ENCODE results near the gene TRABD2B. TPM values are rescaled to one million over a fixed set of nuclear protein-coding genes. Genes with fewer than 3 reads are reported as not detected.

Gene TRABD2B
- total RNA-seq, 2 experiments from 2014 or later = not detected

DNA sequence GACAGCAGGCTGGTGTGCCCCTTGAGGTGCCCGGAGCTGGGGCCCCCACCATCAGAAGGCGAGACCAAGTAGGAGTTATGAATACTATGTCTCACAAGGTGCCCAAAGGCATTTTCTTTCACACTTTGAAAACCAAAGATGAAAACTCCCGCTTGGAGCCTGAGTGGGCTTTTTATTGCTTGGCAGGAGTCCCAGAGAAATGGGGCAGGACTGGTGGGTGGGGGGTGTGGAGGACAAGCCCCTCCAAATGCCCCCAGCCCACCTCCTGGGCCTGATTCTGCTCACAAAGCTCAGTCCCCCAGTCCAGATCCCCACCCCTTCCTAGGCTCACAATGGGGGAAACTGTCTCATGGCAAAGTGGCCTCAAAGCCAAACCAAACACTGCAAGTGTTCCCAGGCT, 227.9 kb downstream of the TRABD2B start:
- CTCF ChIA-PET = no interaction called here

DNA sequence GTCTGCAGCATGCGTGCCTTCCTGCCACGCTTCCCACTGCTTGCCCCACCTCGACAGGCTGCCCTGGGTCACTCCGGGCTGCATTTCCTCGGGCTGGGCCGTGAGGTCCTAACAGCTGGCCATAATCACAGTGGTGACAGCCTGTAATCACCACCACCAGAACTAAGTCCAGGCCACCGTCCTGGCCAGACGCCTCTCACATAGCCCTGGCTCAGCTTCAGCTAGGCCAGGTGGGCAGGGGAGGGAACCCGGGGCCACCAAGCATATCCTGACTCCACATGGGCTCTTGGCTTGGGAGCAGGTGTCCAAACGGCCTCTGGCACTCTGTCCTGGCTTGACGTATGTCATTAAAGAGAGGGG, 229.5 kb downstream of the TRABD2B start:
- ChIA-PET POLR2A (no interaction called here), CTCF (no interaction called here)

More for the DNA sequence above, 227.9 kb downstream of the TRABD2B start:
- POLR2A ChIA-PET = no interaction called here

DNA sequence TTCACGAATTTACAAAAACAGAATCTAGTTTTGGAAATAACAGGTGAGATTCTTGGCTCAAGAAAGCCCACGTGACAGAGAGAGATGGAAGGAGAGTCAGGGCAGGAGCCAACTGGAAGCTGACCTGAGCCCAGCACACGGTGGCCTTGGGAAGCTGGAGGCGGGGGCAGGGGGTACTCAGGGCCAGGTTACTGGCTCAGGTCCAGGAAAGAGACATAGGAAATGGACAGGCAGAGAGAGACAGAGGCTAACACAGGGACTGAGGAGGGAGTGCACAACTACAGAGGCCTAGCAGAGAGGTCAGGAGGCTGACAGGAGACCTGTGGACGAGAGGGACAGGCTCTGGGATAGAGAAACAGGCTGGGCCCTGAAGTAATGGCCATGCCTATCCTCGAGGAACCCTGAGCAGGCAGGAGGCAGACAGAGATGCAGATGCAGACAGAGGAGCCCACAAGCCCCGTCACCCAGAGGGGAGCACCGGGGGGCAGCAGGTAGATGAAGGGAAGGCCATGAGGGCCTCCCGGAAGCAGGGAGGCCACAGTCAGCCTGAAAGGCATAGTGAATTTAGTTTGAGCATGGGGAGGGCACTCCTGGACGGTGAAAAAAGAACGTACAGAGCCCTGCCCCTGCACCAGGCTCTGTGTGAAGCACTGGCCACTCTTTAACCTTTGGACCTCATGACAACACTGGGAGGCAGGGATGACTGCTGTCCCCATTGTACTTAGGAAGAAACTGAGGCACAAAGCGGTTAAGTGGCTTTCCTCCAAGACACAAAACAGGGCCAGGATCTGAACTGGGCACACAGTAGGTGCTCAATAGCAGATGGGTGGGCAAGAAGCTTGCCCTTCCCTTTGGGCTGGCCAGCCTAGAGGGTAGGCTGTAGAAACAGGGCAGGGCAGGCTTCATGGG, 230.1 kb downstream of the TRABD2B start:
- ChIA-PET CTCF (no interaction called here), POLR2A (no interaction called here)

DNA sequence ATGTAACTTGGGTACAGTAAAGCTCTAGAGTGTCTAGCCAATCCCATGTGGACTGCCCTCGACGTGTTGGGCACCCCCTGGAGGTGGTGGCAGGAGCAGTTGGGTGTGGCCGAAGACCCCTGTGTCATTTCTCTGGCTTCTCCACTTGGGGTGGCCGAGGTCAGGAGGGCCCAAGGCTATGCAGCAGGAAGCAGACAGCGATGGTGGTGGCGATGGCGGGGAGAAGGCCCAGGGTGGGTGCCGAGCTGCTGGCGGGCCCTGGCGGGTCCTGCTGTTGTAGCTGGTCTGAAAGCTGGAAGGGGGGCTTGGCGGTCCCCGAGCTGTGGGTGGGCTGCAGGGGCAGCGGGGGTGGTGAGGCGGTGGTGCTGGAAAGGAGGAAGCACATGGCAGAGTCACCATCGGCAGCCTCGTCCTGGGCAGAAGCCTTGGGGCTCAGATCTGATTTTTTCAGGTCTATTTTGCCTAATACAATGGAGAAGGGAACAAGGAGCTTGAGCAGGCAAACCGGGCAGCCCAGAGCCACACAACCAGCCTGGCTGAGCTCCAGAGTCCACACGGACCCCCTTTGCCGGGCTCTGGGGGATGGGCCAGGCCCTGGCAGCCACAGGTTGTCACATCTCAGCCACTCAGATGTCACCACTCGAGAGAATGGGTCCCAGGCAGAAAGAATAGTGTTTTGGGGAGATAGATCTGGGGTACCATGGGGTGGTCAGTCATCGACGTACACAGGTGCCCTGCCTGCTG, 231.3 kb downstream of the TRABD2B start:
- ChIA-PET POLR2A (no interaction called here), CTCF (no interaction called here)

DNA sequence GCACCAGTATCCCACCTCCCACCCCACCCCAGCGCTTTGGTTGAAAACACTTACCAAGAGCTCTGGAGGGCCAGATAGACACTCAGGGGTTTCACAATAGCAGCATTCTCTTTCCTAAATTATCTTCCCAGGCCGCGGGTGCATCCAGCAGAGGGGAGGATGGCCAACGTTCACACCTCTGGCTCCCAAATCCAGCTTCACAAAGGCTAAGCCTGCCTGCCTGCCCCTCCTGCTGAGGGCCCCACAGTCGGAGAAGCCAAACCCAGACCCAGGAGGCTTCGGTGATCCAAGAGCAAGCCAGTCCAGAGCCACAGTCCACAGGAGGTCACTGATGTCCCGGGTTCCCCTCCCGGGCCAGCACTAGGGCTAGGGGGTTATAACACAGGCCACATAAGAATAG, 231.9 kb downstream of the TRABD2B start:
- CTCF ChIA-PET = no interaction called here
- POLR2A ChIA-PET = no interaction called here

DNA sequence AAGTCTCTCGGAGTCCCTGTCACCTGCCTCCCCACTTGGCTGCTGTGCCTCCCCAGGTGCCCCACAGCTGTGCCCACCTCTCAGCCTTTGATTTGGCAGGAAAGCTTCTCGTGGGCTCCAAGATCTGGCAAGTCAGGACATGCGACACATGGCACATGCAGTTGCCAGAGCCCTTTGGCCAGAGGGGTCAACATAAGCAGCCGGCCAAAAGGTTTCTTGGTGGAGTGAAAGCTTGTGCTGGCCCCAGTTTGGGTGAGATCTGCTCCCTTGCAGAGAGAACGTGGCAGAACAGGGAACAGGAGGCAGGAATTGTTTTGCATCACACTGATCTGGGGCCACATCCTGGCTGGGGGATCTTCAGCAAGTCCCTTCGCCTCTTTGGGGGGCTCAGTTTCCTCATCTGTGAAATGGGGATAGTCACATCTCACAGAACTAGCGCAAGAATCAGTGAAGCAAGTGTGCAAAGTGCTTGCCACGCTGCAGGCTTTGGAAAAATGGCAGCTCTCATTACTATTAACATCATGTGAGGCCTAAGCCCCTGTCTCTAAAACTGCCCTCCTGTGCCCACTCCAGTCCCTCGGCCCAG, 232.6 kb downstream of the TRABD2B start:
- ChIA-PET CTCF (no interaction called here), POLR2A (no interaction called here)

DNA sequence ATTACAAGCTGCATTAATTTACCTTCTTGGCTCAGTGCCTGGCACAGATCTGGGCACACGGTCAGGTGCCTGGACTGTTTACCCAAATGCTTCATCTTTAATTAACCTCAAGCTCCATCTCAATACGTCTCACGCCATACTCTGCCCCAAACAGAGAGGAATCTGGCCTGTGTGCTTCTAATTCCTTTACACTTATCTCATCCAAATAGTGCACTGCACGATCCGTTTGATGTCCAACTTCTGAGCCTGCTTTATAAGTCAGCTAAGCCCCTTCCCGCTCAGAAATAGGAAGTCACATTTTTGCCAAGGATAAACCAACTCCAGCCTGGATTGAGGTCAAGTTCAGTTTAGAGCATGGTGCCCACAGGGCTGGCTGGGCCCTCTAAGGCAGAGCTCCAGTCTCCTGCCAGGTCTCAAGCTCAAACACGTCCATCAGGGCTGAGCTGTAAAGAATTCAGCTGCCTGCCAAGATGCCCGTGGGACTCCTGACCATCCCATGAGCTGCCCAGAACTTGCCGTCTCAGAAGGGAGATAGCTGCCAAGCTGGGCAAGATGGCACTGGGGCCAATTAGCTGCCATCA, 233.5 kb downstream of the TRABD2B start:
- CTCF ChIA-PET = no interaction called here
- POLR2A ChIA-PET = no interaction called here

DNA sequence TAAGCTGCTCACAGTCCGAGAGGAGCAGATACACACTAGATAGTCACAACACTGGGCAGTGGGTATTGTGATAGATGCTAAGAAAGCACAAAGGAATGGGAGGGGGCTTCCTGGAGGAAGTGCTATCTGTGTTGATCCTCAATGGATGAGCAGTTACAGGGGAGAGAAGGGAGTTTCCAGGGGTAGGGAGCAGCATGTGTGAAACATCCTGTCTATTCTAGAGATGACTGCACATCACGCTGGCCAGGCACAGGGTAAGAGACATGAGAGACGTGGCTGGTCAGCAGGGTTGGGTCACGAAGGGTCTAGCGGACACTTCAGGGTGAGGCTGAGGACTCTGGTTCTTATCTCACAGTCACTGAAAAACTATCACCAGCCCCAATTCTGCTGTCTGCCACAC, 235.2 kb downstream of the TRABD2B start:
- ChIA-PET CTCF (no interaction called here), POLR2A (no interaction called here)

DNA sequence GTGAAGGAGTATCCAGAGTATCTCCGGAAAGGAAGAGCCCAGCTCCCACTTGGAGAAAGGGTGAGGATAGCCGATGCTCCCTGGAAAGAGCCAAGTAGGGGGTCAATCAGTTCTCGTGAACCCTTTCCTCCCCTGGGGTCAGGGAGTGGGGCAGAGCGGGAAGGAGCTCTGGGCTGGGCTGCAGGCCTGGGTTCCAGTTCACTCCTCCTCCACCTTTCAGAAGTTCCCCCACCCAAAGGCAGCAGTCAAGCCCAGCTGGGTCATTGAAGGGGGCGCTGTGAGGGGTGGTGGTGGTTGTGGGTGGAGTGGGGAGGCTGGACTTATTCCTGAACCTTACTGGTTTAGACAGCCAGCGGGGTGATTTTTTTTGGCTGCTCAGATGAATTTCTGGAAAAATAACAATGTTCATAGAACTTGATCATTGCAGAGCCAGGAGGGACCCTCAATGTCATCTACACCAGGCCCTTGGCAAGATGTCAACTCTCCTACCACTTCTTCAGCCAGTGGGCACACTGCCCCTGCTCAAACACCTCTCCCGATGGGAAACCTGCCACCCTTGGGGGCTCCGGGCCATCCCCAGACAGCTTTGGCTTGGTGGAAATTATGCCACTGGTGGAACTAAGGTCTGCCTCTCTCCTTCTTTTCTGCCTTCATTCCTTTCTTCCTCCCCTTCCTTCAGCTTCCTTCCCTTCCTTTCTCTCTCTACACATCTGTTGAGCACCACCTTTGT, 235.8 kb downstream of the TRABD2B start:
- ChIA-PET POLR2A (no interaction called here), CTCF (no interaction called here)

DNA sequence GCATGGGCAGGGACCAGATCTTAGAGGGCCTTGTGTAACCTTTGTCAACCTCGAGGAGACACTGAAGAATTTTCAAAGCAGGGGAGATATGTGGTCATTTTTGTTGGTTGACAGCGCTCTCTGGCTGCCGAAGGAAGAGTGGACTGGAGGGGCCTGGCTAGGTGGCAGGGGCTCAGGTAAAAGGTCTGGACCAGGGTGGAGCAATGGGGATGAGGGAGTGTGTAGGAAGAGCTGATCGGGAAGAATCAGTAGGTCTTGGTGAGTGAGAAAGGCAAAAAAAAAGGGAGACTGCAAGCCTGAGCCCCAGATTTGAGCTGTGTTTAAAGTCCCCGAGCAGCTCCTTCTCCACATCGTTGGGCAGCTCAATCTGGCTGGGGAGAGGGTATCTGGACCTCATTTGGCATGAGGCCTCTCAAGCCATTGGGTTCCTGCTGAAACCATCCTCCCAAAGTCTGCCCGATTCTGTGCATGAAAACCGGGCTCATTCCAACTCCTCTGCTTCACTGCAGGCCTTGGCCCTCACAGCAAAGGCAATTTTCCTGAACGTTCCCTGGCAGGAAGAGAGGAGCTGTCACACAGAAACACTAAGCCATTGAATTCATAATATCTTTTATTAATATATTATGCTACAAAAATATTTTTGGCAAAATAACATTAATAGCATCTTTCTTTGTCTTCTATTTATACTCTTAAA, 237.1 kb downstream of the TRABD2B start:
- CTCF ChIA-PET = interaction anchor here (1.5 kb wide), 1 partner anchor 10 kb away, joined by 3 read pairs; no protein-coding TSS in a partner anchor
- POLR2A ChIA-PET = no interaction called here

DNA sequence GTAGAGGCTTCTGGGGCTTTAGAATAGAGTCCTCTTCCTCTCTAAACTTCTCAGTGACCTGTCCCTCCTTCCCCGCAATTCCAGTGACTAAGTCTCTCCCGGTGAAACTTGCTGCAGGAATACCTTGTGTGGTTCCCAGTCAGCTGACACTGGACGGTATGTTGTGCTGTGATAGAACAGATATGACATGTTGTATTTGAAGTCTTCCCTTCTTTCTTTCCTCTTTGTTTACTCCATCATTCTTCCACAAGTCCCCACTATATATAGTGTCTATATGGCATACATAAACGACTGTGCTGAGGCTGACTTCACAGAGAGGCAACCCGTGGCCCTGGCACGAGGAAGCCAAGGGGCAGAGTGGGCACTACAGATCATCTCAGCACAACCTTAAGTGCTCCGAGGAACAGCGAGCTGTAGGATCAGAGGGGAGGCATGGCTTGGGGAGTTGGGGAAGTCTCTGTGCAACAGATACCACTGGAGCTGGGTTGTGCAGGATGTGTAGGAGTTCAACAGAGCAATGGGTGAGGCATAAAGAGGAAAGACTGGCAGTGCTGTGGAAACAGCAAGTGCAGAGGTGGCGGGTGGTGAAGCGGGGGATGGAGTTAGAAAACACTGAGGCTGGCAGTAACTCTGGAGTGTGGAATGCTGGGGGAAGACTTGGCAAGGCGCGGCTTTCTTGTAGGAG, 237.8 kb downstream of the TRABD2B start:
- POLR2A ChIA-PET = no interaction called here

DNA sequence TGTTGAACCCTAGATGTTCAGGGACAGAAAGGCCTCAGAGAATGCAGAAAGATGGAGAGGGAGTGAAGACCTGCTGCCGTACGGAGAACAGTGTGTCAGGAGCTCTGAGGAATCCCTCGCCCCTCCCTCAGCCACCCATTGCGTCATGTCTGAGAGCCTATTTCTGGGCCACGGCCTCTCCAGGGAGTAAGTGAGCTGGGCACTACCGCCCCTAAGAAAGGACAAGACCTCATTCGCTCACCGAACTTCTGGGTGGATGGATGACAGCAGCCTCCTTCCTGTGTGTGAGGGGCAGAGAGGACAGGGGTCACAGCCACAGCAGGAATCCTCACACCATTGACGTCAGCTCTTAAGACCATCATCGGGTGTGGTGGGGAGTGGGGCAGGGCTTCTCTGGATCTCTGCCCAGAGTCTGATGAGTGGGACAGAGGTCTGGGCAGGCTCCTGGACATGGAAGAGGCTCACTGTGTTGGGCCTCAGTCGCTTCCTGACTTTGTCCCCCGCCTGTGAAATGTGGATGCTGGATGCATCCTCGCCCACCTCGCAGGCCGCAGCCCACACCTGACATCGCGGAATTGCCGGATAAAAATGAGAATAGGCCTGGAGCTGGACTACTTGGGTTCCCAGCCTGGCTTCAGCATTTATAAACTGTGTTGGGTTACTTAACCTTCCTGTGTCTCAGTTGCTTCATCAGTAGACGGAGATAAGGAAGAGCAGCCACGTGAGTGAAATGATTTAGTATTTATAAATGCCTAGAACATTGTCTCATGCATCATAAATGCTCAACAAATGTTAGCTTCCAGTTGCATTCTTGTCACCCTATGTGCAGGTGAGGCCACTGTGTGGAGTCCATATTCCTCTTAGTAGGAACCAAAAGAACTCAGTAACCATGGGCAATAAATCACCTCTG, 238.6 kb downstream of the TRABD2B start:
- POLR2A ChIA-PET = no interaction called here
- CTCF ChIA-PET = no interaction called here

More for the DNA sequence above, 237.8 kb downstream of the TRABD2B start:
- CTCF ChIA-PET = interaction anchor here (1.5 kb wide), 1 partner anchor 9 kb away, joined by 3 read pairs; no protein-coding TSS in a partner anchor

DNA sequence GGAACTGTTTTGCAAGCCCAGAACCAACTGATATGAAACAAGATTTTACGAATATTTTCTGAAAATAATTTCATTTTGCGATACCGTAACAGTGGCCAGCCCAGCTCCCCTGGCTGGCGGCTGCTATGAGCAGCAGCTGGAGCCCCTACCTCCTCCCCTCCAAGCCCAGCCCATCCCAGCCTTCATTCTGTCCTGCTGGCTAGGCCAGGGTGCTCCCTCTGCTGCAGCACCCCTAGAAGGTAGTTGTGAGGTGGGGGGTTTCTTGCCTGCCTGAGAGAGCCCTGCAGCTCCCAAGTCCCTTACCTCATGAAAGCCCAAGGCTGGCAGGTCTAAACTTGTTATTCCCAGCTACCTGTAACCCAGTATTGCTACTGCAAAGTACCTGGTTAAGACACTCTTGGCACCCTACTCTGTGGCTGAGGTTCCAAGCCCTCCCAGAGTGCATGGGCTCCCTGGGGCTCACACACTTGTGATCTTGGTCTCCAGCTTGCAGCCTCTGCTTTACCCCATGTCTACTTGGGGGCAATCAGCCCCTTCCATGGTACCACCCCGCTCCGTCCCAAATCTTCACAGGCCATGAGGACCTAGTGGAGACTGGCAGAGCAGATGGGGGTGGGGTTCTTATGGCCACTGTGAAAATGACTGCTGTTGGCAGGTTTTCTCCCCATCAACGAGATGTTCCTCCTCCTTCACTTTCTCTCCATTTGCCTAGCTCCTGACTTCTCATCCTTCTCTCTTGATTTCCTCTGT, 239.8 kb downstream of the TRABD2B start:
- ChIA-PET POLR2A (no interaction called here), CTCF (no interaction called here)

DNA sequence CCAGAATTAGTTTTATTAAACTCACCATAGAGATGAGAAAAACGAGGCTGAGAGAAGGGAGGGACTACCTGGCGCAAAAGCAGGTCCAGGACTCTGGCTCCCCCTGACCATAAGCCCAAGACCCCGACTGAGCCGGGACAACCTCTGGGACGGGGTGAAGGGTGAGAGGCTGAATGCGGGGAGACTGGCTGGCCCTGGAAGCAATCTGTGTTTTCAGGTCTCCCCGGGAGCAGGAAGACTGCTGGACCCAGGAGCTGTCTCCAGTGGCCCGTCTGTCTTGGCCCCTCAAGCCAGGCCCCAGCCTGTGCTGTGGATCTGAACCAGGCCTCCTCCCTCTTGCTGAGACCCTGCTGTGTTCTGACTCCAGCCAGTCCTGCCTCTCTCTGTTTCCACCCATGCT, 240.8 kb downstream of the TRABD2B start:
- ChIA-PET POLR2A (no interaction called here), CTCF (interaction anchor here (1.2 to 1.7 kb wide), 2 partner anchors 30 to 366 kb away, joined by 3 to 6 read pairs; no protein-coding TSS in a partner anchor)

DNA sequence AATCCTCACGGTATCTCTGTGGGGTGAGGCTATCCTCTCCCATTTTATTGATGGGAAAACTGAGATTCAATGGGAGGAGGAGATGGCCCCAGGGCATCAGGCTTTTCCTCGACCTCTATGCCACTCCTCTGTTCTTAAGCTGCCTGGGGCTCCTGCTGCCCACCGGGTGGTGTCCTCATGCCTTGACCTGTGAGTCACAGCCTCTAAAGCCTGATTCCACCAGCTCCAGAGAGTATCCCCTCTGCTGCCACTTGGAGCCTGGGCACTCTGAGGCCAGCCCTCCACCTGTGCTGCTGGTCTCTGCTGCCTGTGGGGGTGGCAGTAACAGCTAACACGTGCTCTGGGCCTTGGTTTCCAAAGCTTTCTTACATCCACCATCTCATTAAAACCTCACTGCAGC, 241.2 kb downstream of the TRABD2B start:
- ChIA-PET POLR2A (no interaction called here), CTCF (interaction anchor here (1.2 to 1.7 kb wide), 4 partner anchors 12 to 366 kb away, joined by 3 to 6 read pairs (median 4); no protein-coding TSS in a partner anchor)

DNA sequence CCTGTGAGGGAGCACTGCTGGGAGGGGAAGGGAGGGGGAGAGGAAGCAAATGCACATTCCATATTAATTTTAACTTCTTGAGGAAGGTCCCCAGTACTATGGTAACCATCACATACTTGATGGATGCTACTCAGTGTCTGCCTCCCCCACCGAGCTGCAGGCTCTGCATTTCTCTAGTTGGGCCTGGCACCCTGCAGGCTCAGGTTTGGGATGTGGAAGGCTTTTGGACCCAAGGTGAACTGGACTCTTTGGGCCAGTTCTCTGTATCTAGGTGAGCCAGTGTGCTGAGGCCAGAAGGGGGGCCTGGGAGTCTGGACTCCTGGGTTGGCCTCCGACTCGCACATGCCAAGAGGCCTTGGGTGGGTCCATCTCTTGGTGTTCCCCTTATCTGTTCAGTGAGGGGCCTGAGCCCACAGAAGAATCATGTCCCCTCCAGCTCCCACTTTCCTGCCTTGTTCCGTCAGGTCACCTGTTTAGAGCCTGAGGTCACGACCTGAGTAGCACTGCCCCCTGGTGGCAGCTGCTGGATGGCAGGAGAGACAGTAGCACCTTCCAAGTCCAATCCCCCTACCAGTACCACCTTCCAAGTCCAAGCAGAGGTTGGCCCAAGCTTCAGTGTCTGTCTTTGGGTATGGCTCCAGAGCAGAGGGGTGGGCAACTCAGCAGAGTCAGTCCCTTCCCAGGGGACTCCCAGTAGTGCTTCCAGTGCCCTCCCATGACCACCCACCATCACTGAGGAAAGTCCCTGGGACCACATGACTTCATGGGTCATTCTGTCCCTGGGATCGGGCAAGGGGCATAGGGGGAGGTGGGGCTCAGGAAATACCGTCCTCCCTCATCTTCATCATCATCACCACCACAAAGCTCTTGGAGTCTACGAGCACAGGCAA, 241.8 kb downstream of the TRABD2B start:
- CTCF ChIA-PET = interaction anchor here (1.2 to 1.7 kb wide), 4 partner anchors 11 to 365 kb away, joined by 3 to 6 read pairs (median 4); no protein-coding TSS in a partner anchor
- POLR2A ChIA-PET = no interaction called here

All from activated CD8-positive, alpha-beta memory T cell treated with anti-CD3 and anti-CD28 coated beads for 36 hours (primary cell).